NCI-H2107 (cell line): ENCODE results near the gene INTS12.
A peak's percentile ranks its signal among the peaks of the same experiment; 100 is the strongest.
"Not testable (repeated sequence)": the region's sequence is repeated elsewhere in the genome, so short reads cannot be mapped to it uniquely, and the experiment has no call there.

ENCODE experiments used
- DNase-seq: peaks from one replicate; lab custom pipeline; 2025; lab: John Stamatoyannopoulos, UW

Gene INTS12

GRCh38 chr4:105708181-105709080 lies at the start of gene INTS12, which contains the start of gene GSTCD:
Gene INTS12 (minus strand): TSS chr4:105708689. CDS start chr4:105700005, 8,684 bp downstream.
Gene GSTCD (plus strand): TSS chr4:105708784. CDS start chr4:105717614, 8,830 bp downstream.
- DNase-seq = peak; percentile 55

GRCh38 chr4:105755375-105755774 lies 46.9 kb upstream of the INTS12 start:
- no peak for DNase-seq

- DNase-seq = no peak
These were observed 44.9 kb upstream of the INTS12 start for GRCh38 chr4:105753361-105753760.

GRCh38 chr4:105751718-105752299 lies 43.3 kb upstream of the INTS12 start:
- DNase-seq = no peak

GRCh38 chr4:105748222-105748621 lies 39.7 kb upstream of the INTS12 start:
- DNase-seq = no peak

GRCh38 chr4:105741548-105741947 lies 33.1 kb upstream of the INTS12 start:
- DNase-seq = no peak

- not testable (repeated sequence) for DNase-seq
These were observed 26.7 kb upstream of the INTS12 start for GRCh38 chr4:105735217-105735616.

GRCh38 chr4:105729895-105730294 lies 21.4 kb upstream of the INTS12 start:
- DNase-seq = not testable (repeated sequence)

GRCh38 chr4:105725623-105726022 lies 17.1 kb upstream of the INTS12 start:
- DNase-seq = no peak

- no peak for DNase-seq
These were observed 10.7 kb upstream of the INTS12 start for GRCh38 chr4:105719204-105719603.

GRCh38 chr4:105715692-105716278 lies 7.3 kb upstream of the INTS12 start:
- no peak for DNase-seq

GRCh38 chr4:105714932-105715331 lies 6.4 kb upstream of the INTS12 start:
- DNase-seq = no peak

GRCh38 chr4:105714071-105714521 lies 5.6 kb upstream of the INTS12 start:
- no peak for DNase-seq

GRCh38 chr4:105712766-105713165 lies 4.3 kb upstream of the INTS12 start:
- DNase-seq = no peak

- no peak for DNase-seq
These were observed 2.2 kb upstream of the INTS12 start for GRCh38 chr4:105710678-105711077.

- no peak for DNase-seq
These were observed 1.6 kb upstream of the INTS12 start for GRCh38 chr4:105710012-105710600.

GRCh38 chr4:105709081-105709450 lies 577 bp upstream of the INTS12 start:
- no peak for DNase-seq

- DNase-seq = no peak
These were observed 708 bp downstream of the INTS12 start for GRCh38 chr4:105707782-105708180.

- no peak for DNase-seq
These were observed 9.9 kb downstream of the INTS12 start for GRCh38 chr4:105698607-105699006.

- not testable (repeated sequence) for DNase-seq
These were observed 12.7 kb downstream of the INTS12 start for GRCh38 chr4:105695832-105696231.

- not testable (repeated sequence) for DNase-seq
These were observed 13.7 kb downstream of the INTS12 start for GRCh38 chr4:105694812-105695211.

GRCh38 chr4:105686571-105686970 lies 21.9 kb downstream of the INTS12 start:
- DNase-seq = no peak
